Trophoblast cell (in vitro differentiated cells and primary cell): ENCODE results near the gene AUTS2.

Experiments used
- DNase-seq, 2 donors: peaks; one replicate each; pipeline ENCODE4 v3.0.0-alpha.2; 2016
- H2AFZ ChIP-seq: 2 replicates; pipeline ENCODE4 v1.6.1; 2013; ENCODE audit warnings: low read length, moderate library complexity, mild to moderate bottlenecking; ENCODE audit not compliant: insufficient read depth, poor library complexity
- H2AK5ac ChIP-seq: 2 replicates; pipeline ENCODE4 v1.6.1; 2013; ENCODE audit warnings: mild to moderate bottlenecking, low read length
- H2BK120ac ChIP-seq: 2 replicates; pipeline ENCODE4 v1.6.1; 2013; ENCODE audit warnings: low read length, mild to moderate bottlenecking, moderate library complexity; ENCODE audit not compliant: insufficient read depth, poor library complexity
- H2BK12ac ChIP-seq: 2 replicates; pipeline ENCODE4 v1.6.1; 2013; ENCODE audit warnings: mild to moderate bottlenecking, low read length, moderate library complexity
- H2BK5ac ChIP-seq: 2 replicates; pipeline ENCODE4 v1.6.1; 2013; ENCODE audit warnings: low read length, low read depth, moderate library complexity, mild to moderate bottlenecking; ENCODE audit not compliant: poor library complexity
- H3K14ac ChIP-seq: 2 replicates; pipeline ENCODE4 v1.6.1; 2013; ENCODE audit warnings: mild to moderate bottlenecking, low read length
- H3K18ac ChIP-seq: 2 replicates; pipeline ENCODE4 v1.6.1; 2013; ENCODE audit warnings: mild to moderate bottlenecking, low read length
- H3K23ac ChIP-seq: 2 replicates; pipeline ENCODE4 v1.6.1; 2013; ENCODE audit warnings: low read length
- H3K27ac ChIP-seq: 2 replicates; pipeline ENCODE4 v1.5.1; 2013; ENCODE audit warnings: low read depth, mild to moderate bottlenecking, inconsistent platforms, low read length, moderate library complexity
- H3K27me3 ChIP-seq: 2 replicates; pipeline ENCODE4 v1.6.1; 2013; ENCODE audit warnings: inconsistent platforms, mild to moderate bottlenecking, low read length, moderate library complexity; ENCODE audit not compliant: insufficient read depth
- H3K36me3 ChIP-seq, 2 experiments: 1 replicate in 1 of 2; 2 replicates in 1 of 2; pipeline ENCODE4 v1.6.1; 2013; ENCODE audit warnings: low read length in 2 of 2, mild to moderate bottlenecking in 2 of 2, moderate library complexity in 1 of 2; ENCODE audit not compliant: insufficient read depth in 2 of 2, control insufficient read depth in 1 of 2
- H3K4ac ChIP-seq: 2 replicates; pipeline ENCODE4 v1.6.1; 2013; ENCODE audit warnings: low read depth, mild to moderate bottlenecking, low read length, moderate library complexity
- H3K4me1 ChIP-seq, 2 experiments: 1 replicate in 1 of 2; 2 replicates in 1 of 2; pipeline ENCODE4 v1.6.1; 2013; ENCODE audit warnings: low read length in 2 of 2, mild to moderate bottlenecking in 2 of 2, moderate library complexity in 1 of 2; ENCODE audit not compliant: insufficient read depth in 2 of 2, control insufficient read depth in 1 of 2
- H3K4me2 ChIP-seq: 2 replicates; pipeline ENCODE4 v1.6.1; 2013; ENCODE audit warnings: inconsistent platforms, mild to moderate bottlenecking, low read length, moderate library complexity
- H3K4me3 ChIP-seq: 2 replicates; pipeline ENCODE4 v1.5.1; 2013; ENCODE audit warnings: mild to moderate bottlenecking, low read depth, low read length, inconsistent platforms
- H3K79me1 ChIP-seq: one replicate; pipeline ENCODE4 v1.6.1; 2013; ENCODE audit warnings: low read length
- H3K79me2 ChIP-seq: 2 replicates; pipeline ENCODE4 v1.6.1; 2013; ENCODE audit warnings: low read length, mild to moderate bottlenecking; ENCODE audit not compliant: control insufficient read depth, insufficient read depth, poor library complexity
- H3K9ac ChIP-seq: 2 replicates; pipeline ENCODE4 v1.6.1; 2013; ENCODE audit warnings: mild to moderate bottlenecking, low read length
- H3K9me3 ChIP-seq: 2 replicates; pipeline ENCODE4 v1.6.1; 2013; ENCODE audit warnings: low read depth, mild to moderate bottlenecking, control low read depth, inconsistent platforms, low read length; ENCODE audit not compliant: insufficient read depth
- H4K12ac ChIP-seq: 2 replicates; pipeline ENCODE4 v1.6.1; 2013; ENCODE audit warnings: low read depth, mild to moderate bottlenecking, low read length, moderate library complexity
- H4K8ac ChIP-seq: 2 replicates; pipeline ENCODE4 v1.6.1; 2013; ENCODE audit warnings: low read depth, mild to moderate bottlenecking, low read length, moderate library complexity
- H4K91ac ChIP-seq: one replicate; pipeline ENCODE4 v1.6.1; 2013; ENCODE audit warnings: low read depth, mild to moderate bottlenecking, low read length, moderate library complexity
- WGBS: extraction: QIAGEN DNeasy Blood & Tissue Kit; methylation state at CpG from one replicate; pipeline ENCODE4 v1.1.7; 2013; ENCODE audit warnings: missing lambda C conversion rate; ENCODE audit not compliant: insufficient read length, insufficient coverage; ENCODE audit errors: extremely low coverage; 5-methylcytosine and 5-hydroxymethylcytosine counted together

The AUTS2 gene

DNA sequence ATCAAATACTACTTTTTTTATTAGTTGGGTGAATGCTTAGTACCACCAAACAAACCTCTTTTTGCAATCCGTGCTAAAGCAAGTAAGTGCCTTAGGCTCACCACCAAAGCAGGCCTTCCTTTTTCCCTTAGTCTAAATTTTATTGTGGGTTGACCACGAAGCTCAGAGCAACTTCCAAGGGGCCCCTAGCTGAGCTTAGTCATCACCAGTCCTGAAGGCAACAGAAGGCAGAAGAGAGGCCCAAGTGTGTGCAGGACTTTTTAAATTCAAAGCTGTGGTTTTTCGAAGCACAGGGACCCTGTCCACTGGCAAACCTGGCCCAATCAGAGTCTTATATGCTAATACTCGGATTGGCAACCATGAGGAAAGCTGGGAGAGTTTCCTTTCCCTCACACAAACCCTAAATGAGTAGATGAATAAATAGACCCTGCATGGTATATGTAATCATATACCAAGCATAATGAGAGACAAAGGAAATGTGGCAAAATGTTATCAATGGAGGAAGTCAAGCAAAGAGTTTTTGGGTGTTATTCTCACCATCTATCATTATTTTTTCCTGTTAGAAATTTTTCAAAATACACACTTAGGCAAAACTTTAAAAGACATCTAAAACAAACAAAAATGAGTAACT is 1080.5 kb downstream of the AUTS2 start:
- no peaks in the 10 kb centered on the region for H3K79me2 ChIP-seq
- H3K18ac ChIP-seq: no peak overlapping the region
- no peak overlapping the region for H3K27ac ChIP-seq
- H4K91ac ChIP-seq: no peak overlapping the region
- H3K4me1 ChIP-seq: peaks cover 2% of the 10 kb centered on the region in 2 experiments
- peaks cover 7% of the 10 kb centered on the region for H3K27me3 ChIP-seq
- H3K14ac ChIP-seq: no peak overlapping the region
- no peak overlapping the region for H2BK120ac ChIP-seq
- H3K23ac ChIP-seq: no peak overlapping the region
- no peak overlapping the region for H3K4ac ChIP-seq
- H4K12ac ChIP-seq: no peak overlapping the region
- H3K36me3 ChIP-seq: no peaks in the 10 kb centered on the region
- no peak overlapping the region for H2BK5ac ChIP-seq
- H4K8ac ChIP-seq: no peak overlapping the region
- no peak overlapping the region for H2AFZ ChIP-seq
- no peak overlapping the region for H2BK12ac ChIP-seq
- peaks cover 1% of the 10 kb centered on the region for H3K79me1 ChIP-seq
- no CpG with 5 or more reads among the region's 4 CpGs for WGBS
- DNase-seq: no peak
- no peak overlapping the region for H3K4me3 ChIP-seq
- H2AK5ac ChIP-seq: no peak overlapping the region
- H3K9me3 ChIP-seq: peaks cover 2% of the 10 kb centered on the region
- no peak overlapping the region for H3K9ac ChIP-seq
- H3K4me2 ChIP-seq: no peak overlapping the region

- Histone ChIP-seq H3K9me3 (peaks cover 2% of the 10 kb centered on the region), H4K91ac (no peak overlapping the region), H3K4me1 (peaks cover 2% of the 10 kb centered on the region in 2 experiments), H3K23ac (no peak overlapping the region), H3K27ac (no peak overlapping the region), H3K27me3 (peaks cover 7% of the 10 kb centered on the region), H3K4me3 (no peak overlapping the region), H3K36me3 (no peaks in the 10 kb centered on the region), H2BK5ac (no peak overlapping the region), H3K79me2 (no peaks in the 10 kb centered on the region), H3K79me1 (no peaks in the 10 kb centered on the region), H3K4ac (no peak overlapping the region), H4K12ac (no peak overlapping the region), H4K8ac (no peak overlapping the region), H2AK5ac (no peak overlapping the region), H3K14ac (no peak overlapping the region), H2BK12ac (no peak overlapping the region), H3K18ac (no peak overlapping the region), H2AFZ (no peak overlapping the region), H3K4me2 (no peak overlapping the region), H3K9ac (no peak overlapping the region), H2BK120ac (no peak overlapping the region)
- DNase-seq: no peak
- WGBS: no CpG with 5 or more reads among the region's 4 CpGs
Measured at GRCh38 chr7:70679661-70680060, 1081.4 kb downstream of the AUTS2 start.

DNA sequence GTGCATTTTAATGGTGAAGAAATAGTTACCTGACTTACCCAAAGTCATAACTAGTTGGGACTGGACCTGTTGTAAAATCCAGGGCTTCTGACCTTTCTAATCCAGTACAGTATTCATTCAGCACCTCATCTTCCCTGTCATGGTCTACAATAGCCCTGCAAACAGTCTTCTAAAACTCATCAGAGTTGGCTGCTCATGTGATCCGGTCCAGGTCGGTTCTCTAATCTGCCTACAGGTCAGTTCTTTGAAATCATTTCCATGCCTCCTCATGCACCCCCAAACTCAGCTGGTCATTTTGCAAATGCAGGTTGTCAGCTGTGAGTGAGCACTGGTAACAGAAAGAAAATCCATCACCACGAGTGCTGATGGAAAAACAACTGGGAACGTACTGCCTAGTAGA is 1082.0 kb downstream of the AUTS2 start:
- H3K27me3 ChIP-seq: peaks cover 7% of the 10 kb centered on the region
- H2BK5ac ChIP-seq: no peak overlapping the region
- H3K27ac ChIP-seq: no peak overlapping the region
- no peaks in the 10 kb centered on the region for H3K36me3 ChIP-seq
- H3K79me2 ChIP-seq: no peaks in the 10 kb centered on the region
- H3K9me3 ChIP-seq: peaks cover 2% of the 10 kb centered on the region
- H3K23ac ChIP-seq: no peak overlapping the region
- H2AK5ac ChIP-seq: no peak overlapping the region
- no peak overlapping the region for H4K91ac ChIP-seq
- no peaks in the 10 kb centered on the region for H3K79me1 ChIP-seq
- no peak overlapping the region for H3K14ac ChIP-seq
- no peak overlapping the region for H3K4me2 ChIP-seq
- H4K12ac ChIP-seq: no peak overlapping the region
- H3K4ac ChIP-seq: no peak overlapping the region
- H4K8ac ChIP-seq: no peak overlapping the region
- H2BK12ac ChIP-seq: no peak overlapping the region
- H2AFZ ChIP-seq: no peak overlapping the region
- H3K4me1 ChIP-seq: peaks cover 2% of the 10 kb centered on the region in 2 experiments
- no CpG with 5 or more reads among the region's 4 CpGs for WGBS
- H2BK120ac ChIP-seq: no peak overlapping the region
- no peak for DNase-seq
- no peak overlapping the region for H3K9ac ChIP-seq
- H3K18ac ChIP-seq: no peak overlapping the region
- no peak overlapping the region for H3K4me3 ChIP-seq

DNA sequence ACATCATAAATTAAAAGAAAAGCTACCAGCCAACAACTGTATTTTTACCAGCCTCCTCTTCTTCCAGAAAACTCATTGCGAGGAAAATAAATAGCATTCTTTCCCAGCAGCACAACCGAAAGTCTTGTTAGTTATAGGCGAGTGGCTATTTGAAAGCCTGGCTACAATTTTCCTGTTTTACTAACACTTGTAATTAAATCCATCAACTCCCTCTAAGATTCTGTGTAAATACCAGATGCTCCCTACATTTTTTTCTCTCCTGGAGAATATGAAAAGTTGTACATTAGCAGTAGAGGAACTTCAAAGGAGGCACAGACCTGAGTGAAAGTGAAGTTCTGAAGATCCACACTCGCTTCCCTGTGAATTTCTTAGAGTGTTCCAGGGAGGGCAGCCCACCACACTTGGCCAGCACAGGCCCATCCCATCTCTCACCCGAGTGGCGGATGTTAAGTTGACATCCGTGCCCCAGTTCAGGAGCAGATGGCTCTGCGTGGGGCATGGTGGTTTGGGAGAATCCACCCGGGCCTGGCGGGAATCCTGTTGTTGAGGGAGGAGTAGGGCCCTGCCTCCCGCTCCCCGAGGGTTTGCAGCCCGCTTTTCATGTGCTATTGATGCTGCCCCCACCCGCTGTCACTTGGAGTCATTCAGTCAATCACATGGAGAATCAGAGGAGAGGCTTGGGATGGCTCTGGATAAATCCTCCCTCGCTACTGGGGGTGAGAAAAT is 1082.6 kb downstream of the AUTS2 start:
- H2BK12ac ChIP-seq: no peak overlapping the region
- H4K91ac ChIP-seq: no peak overlapping the region
- H3K4me2 ChIP-seq: no peak overlapping the region
- no CpG with 5 or more reads among the region's 15 CpGs for whole genome bisulfite sequencing
- no peak overlapping the region for H3K4ac ChIP-seq
- H2BK5ac ChIP-seq: no peak overlapping the region
- peaks cover 2% of the 10 kb centered on the region in 2 experiments for H3K4me1 ChIP-seq
- H4K8ac ChIP-seq: no peak overlapping the region
- H3K27me3 ChIP-seq: peaks cover 7% of the 10 kb centered on the region
- H2BK120ac ChIP-seq: no peak overlapping the region
- no peak overlapping the region for H2AK5ac ChIP-seq
- H3K9ac ChIP-seq: no peak overlapping the region
- H2AFZ ChIP-seq: no peak overlapping the region
- no peak overlapping the region for H3K27ac ChIP-seq
- H3K36me3 ChIP-seq: no peaks in the 10 kb centered on the region
- no peak overlapping the region for H3K23ac ChIP-seq
- no peak overlapping the region for H3K4me3 ChIP-seq
- H3K18ac ChIP-seq: no peak overlapping the region
- DNase-seq: no peak
- H3K9me3 ChIP-seq: peaks cover 2% of the 10 kb centered on the region
- no peaks in the 10 kb centered on the region for H3K79me1 ChIP-seq
- no peak overlapping the region for H4K12ac ChIP-seq
- H3K14ac ChIP-seq: no peak overlapping the region
- H3K79me2 ChIP-seq: no peaks in the 10 kb centered on the region
